ENCODE results near the gene NRCAM.
"Not testable (repeated sequence)": the region's sequence is repeated elsewhere in the genome, so short reads cannot be mapped to it uniquely, and the experiment has no call there.

DNA sequence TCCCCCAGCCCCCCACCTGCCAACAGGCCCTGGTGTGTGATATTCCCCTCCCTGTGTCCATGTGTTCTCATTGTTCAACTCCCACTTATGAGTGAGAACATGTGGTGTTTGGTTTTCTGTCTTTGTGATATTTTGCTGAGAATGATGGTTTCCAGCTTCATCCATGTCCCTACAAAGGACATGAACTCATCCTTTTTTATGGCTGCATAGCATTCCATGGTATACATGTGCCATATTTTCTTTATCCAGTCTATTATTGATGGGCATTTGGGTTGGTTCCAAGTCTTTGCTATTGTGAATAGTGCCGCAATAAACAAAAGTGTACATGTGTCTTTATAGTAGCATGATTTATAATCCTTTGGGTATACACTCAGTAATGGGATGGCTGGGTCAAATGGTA lies 183.3 kb downstream of the NRCAM start:
- TF ChIP-seq, protein P1, sequence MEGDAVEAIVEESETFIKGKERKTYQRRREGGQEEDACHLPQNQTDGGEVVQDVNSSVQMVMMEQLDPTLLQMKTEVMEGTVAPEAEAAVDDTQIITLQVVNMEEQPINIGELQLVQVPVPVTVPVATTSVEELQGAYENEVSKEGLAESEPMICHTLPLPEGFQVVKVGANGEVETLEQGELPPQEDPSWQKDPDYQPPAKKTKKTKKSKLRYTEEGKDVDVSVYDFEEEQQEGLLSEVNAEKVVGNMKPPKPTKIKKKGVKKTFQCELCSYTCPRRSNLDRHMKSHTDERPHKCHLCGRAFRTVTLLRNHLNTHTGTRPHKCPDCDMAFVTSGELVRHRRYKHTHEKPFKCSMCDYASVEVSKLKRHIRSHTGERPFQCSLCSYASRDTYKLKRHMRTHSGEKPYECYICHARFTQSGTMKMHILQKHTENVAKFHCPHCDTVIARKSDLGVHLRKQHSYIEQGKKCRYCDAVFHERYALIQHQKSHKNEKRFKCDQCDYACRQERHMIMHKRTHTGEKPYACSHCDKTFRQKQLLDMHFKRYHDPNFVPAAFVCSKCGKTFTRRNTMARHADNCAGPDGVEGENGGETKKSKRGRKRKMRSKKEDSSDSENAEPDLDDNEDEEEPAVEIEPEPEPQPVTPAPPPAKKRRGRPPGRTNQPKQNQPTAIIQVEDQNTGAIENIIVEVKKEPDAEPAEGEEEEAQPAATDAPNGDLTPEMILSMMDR (IDR thresholded peaks at IDR 0.05) = not testable (repeated sequence)
- not testable (repeated sequence) for TF ChIP-seq POLR2A (IDR thresholded peaks at IDR 0.05)

Data from adrenal gland (tissue), 5 donors.